Body of pancreas (tissue), 4 donors: ENCODE measurements around the gene GIGYF2.

ENCODE experiments used
- CTCF ChIP-seq, 7 experiments: fragments of 450-650 bp in 4 of 7; fragments of 200-600 bp in 3 of 7; sonication (generic) in 3 of 7; IDR thresholded peaks; one replicate each; pipeline ENCODE4 v1.5.1; 2016 to 2019; ENCODE audit warnings: antibody characterized with exemption in 7 of 7
- POLR2A ChIP-seq, 3 donors: fragments of 450-650 bp; IDR thresholded peaks; one replicate each; pipeline ENCODE4 v1.6.1; 2016; ENCODE audit warnings: antibody characterized with exemption in 3 of 3, mild to moderate bottlenecking in 2 of 3

GRCh38 chr2:232688201-232688600 is 8.9 kb upstream of the GIGYF2 start:
- TF ChIP-seq CTCF (IDR thresholded peaks at IDR 0.05) (no peak), POLR2A (IDR thresholded peaks at IDR 0.05) (no peak)
